Neutrophil (primary cell): ENCODE measurements around the gene CMTM4.
"Not testable (repeated sequence)": the region's sequence is repeated elsewhere in the genome, so short reads cannot be mapped to it uniquely, and the experiment has no call there.

ENCODE experiments used
- H3K27ac ChIP-seq: fragments of 200-600 bp; sonication (generic); 2 replicates; pipeline ENCODE4 v1.5.1; 2016; ENCODE audit warnings: mild to moderate bottlenecking, moderate library complexity
- H3K27me3 ChIP-seq: fragments of 200-600 bp; sonication (generic); 2 replicates; pipeline ENCODE4 v1.6.0; 2016; ENCODE audit warnings: mild to moderate bottlenecking
- H3K36me3 ChIP-seq: fragments of 200-600 bp; sonication (generic); 2 replicates; pipeline ENCODE4 v1.5.1; 2017
- H3K4me1 ChIP-seq, 2 experiments: fragments of 200-600 bp in 1 of 2; sonication (generic) in 1 of 2; 1 replicate in 1 of 2; 2 replicates in 1 of 2; pipeline versions ENCODE4 v1.5.1 to v1.6.1; 2013 to 2016; ENCODE audit warnings: low read depth in 1 of 2, low read length in 1 of 2, mild to moderate bottlenecking in 1 of 2, moderate library complexity in 1 of 2; ENCODE audit not compliant: control insufficient read depth in 1 of 2, insufficient read depth in 1 of 2
- H3K4me3 ChIP-seq, 2 experiments: fragments of 200-600 bp in 1 of 2; sonication (generic) in 1 of 2; 1 replicate in 1 of 2; 2 replicates in 1 of 2; pipeline ENCODE4 v1.5.1; 2013 to 2016; ENCODE audit warnings: low read depth in 1 of 2, low read length in 1 of 2, mild to moderate bottlenecking in 1 of 2, moderate library complexity in 1 of 2
- H3K9me3 ChIP-seq: fragments of 200-600 bp; sonication (generic); 2 replicates; pipeline ENCODE4 v1.5.1; 2016
- TF ChIP-seq, protein P1 (sequence below): fragments of 200-600 bp; sonication (generic); IDR thresholded peaks from 2 replicates; pipeline ENCODE4 v1.5.1; 2016; ENCODE audit warnings: antibody characterized with exemption

CMTM4 gene

DNA sequence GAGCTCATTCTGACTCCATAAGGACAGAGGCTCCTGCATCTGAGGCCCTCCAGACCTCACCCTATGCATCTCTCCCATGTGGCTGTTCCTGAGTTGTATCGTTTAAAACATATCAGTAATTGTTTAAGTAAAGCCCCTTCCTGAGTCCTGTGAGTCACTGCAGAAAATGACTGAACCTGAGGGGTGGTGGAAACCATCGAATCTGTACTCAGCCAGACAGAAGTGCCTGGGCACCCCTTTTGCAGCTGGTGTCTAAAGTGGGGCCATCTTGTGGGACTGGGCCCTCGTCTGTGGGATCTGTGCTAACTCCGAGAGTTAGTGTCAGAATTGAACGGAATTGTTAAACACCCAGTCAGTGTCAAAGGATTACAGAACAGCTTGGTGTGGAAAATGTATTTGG, 66.7 kb downstream of the CMTM4 start:
- TF ChIP-seq, protein P1, sequence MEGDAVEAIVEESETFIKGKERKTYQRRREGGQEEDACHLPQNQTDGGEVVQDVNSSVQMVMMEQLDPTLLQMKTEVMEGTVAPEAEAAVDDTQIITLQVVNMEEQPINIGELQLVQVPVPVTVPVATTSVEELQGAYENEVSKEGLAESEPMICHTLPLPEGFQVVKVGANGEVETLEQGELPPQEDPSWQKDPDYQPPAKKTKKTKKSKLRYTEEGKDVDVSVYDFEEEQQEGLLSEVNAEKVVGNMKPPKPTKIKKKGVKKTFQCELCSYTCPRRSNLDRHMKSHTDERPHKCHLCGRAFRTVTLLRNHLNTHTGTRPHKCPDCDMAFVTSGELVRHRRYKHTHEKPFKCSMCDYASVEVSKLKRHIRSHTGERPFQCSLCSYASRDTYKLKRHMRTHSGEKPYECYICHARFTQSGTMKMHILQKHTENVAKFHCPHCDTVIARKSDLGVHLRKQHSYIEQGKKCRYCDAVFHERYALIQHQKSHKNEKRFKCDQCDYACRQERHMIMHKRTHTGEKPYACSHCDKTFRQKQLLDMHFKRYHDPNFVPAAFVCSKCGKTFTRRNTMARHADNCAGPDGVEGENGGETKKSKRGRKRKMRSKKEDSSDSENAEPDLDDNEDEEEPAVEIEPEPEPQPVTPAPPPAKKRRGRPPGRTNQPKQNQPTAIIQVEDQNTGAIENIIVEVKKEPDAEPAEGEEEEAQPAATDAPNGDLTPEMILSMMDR = no peak
- no peaks in the 10 kb centered on the region for H3K27me3 ChIP-seq
- H3K9me3 ChIP-seq = no peaks in the 10 kb centered on the region
- peaks cover 8% of the 10 kb centered on the region for H3K36me3 ChIP-seq
- no peak overlapping the region for H3K27ac ChIP-seq
- no peak overlapping the region for H3K4me3 ChIP-seq
- no peaks in the 10 kb centered on the region for H3K4me1 ChIP-seq

DNA sequence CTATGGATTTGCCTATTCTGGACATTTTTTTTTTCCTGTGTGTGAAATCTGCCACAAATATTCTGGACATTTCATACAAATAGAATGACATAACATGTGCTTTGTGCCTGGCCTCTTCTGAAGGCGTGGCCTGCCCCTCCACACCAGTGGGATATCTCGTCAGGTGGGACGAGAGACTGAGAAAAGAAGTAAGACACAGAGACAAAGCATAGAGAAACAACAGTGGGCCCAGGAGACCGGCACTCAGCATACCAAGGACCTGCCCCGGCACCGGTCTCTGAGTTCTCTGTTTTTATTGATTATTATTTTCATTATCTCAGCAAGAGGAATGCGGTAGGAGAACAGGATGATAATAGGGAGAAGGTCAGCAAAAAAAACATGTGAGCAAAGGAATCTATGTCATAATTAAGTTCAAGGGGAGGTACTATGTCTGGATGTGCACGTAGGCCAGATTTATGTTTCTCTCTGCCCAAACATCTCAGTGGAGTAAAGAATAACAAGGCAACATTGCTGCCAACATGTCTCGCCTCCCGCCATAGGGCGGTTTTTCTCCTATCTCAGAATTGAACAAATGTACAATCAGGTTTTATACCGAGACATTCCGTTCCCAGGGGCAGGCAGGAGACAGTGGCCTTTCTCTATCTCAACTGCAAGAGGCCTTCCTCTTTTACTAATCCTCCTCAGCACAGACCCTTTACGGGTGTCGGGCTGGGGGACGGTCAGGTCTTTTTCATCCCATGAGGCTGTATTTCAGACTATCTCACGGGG, 68.7 kb downstream of the CMTM4 start:
- not testable (repeated sequence) for H3K36me3 ChIP-seq, H3K27me3 ChIP-seq, H3K4me1 ChIP-seq, H3K9me3 ChIP-seq, H3K27ac ChIP-seq, H3K4me3 ChIP-seq

DNA sequence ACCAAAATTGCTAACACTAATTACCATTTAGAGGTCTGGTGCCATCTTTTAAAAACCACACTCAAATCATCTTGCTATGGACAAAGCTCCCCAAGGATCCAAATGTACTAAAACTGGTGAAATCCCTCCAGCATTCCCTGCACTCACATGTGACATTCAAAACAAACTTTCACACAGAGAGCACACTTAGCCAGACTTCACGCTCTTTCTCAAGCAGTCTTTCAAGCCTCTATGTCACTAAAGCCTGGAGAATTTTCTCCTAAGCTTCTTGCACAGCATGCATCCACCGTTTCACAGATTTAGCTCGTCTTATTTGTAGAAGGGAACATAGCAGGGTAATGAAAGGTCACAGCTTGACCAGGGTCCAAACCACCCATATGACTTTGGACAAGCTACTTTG, 72.8 kb downstream of the CMTM4 start:
- no peak overlapping the region for H3K4me3 ChIP-seq
- TF ChIP-seq, protein P1 = no peak
- peaks cover 31% of the 10 kb centered on the region for H3K36me3 ChIP-seq
- H3K4me1 ChIP-seq = peaks cover 12 to 15% of the 10 kb centered on the region in 2 experiments
- H3K27me3 ChIP-seq = no peaks in the 10 kb centered on the region
- H3K9me3 ChIP-seq = no peaks in the 10 kb centered on the region
- no peak overlapping the region for H3K27ac ChIP-seq

GRCh38 chr16:66622863-66623262, 73.7 kb downstream of the CMTM4 start:
- no peak overlapping the region for H3K4me3 ChIP-seq
- peaks cover 31% of the 10 kb centered on the region for H3K36me3 ChIP-seq
- H3K9me3 ChIP-seq = no peaks in the 10 kb centered on the region
- H3K4me1 ChIP-seq = peaks cover 12 to 15% of the 10 kb centered on the region in 2 experiments
- TF ChIP-seq, protein P1 = no peak
- H3K27me3 ChIP-seq = no peaks in the 10 kb centered on the region
- no peak overlapping the region for H3K27ac ChIP-seq

DNA sequence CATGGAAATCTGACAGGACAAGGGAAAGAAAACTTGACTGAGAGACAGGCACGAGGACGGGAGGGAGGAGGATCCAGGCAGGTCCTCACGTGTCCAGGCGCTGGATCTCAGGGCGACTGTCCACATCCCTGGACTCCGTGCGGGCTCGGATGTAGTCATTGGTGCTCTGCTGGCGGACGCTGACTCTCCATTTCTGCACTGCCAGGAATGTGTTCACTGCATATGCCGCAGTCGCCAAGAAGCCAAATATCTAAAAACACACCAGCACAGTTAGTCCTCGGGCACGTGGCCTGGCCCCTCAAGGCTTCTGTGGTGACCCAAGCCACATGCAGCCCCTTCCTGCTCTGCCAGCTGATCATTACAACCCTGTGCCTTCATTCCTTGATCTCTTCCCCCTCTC, 74.6 kb downstream of the CMTM4 start:
- no peaks in the 10 kb centered on the region for H3K9me3 ChIP-seq
- TF ChIP-seq, protein P1 = no peak
- H3K36me3 ChIP-seq = peaks cover 31% of the 10 kb centered on the region
- no peak overlapping the region for H3K4me3 ChIP-seq
- no peak overlapping the region for H3K27ac ChIP-seq
- H3K27me3 ChIP-seq = no peaks in the 10 kb centered on the region
- H3K4me1 ChIP-seq = peaks cover 12 to 15% of the 10 kb centered on the region in 2 experiments

DNA sequence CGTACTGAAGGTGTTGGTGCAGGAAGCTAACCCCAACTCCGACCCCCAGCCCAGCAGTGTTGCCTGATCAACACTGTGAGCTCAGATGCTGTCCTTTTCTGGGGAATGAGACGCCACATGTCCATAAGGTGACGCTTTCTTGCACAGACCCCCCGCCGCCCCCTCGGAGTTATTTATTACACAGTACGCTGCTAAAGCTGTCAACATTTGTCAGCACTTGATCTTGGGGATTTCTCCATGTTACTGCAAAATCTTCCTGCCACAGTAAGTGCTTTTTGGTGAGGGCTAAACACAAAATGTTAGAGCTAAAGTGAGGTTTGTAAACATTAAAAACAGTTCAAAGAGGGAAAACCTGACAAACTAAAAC, 76.1 kb downstream of the CMTM4 start:
- Histone ChIP-seq H3K4me3 (no peak overlapping the region), H3K36me3 (peaks cover 42% of the 10 kb centered on the region), H3K27me3 (no peaks in the 10 kb centered on the region), H3K9me3 (no peaks in the 10 kb centered on the region), H3K4me1 (peaks cover 12 to 15% of the 10 kb centered on the region in 2 experiments), H3K27ac (no peak overlapping the region)
- TF ChIP-seq, protein P1 = no peak
